Inferior parietal cortex (tissue), 1 donor: ENCODE results near the gene DDX54.
"Not testable (repeated sequence)": the region's sequence is repeated elsewhere in the genome, so short reads cannot be mapped to it uniquely, and the experiment has no call there.

Experiments used
- DNase-seq: peaks from one replicate; pipeline ENCODE4 v3.0.0-alpha.2; 2016; ENCODE audit errors: extremely low spot score

Gene DDX54

GRCh38 chr12:113142173-113142885 is 42.9 kb downstream of the DDX54 start:
- peak; percentile 90 for DNase-seq

DNA sequence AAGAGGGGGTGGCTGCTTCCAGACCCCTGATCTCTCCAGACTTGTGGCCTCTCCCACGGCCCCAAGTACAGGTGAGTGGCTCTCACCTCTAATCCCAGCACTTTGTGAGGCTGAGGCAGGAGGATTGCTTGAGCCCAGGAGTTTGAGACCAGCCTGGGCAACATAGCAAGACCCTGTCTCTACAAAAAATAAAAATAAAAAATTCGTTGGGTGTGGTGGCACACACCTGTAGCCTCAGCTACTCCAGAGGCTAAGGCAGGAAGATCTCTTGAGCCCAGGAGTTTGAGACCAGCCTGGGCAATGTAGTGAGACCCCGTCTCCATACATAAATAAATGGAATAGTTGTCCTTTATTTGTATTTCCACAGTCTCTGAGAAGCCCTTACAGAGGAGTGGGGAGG is 43.6 kb downstream of the DDX54 start:
- DNase-seq, result not testable (repeated sequence)

DNA sequence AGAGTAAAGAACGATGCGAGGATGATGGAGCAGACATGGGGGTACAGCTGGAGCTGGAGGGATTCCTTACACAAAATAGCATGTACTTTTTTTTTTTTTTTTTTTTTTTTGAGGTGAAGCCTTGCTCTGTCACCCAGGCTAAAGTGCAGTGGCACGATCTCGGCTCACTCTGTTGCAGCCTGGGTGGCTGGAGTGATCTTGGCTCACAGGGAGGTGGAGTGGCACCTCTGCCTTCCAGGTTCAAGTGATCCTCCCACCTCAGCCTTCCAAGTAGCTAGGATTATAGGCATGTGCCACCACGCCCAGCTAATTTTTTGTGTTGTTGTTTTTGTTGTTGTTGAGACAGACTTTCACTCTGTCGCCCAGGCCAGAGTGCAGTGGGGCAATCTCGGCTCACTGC is 44.6 kb downstream of the DDX54 start:
- no peak for DNase-seq

GRCh38 chr12:113138826-113139225 is 46.5 kb downstream of the DDX54 start:
- DNase-seq, result no peak

- DNase-seq, result no peak
Measured at GRCh38 chr12:113137861-113138783, 47.2 kb downstream of the DDX54 start.

- DNase-seq, result no peak
Measured at GRCh38 chr12:113136990-113137511, 48.2 kb downstream of the DDX54 start.

- peak; percentile 67 for DNase-seq
Measured at GRCh38 chr12:113136128-113136989, 48.9 kb downstream of the DDX54 start.

GRCh38 chr12:113135178-113136127 is 49.8 kb downstream of the DDX54 start, which contains the start of gene RASAL1:
TSS of gene RASAL1 (minus strand) at chr12:113135761. CDS start at chr12:113135462, 299 bp downstream.
- DNase-seq, result no peak

DNA sequence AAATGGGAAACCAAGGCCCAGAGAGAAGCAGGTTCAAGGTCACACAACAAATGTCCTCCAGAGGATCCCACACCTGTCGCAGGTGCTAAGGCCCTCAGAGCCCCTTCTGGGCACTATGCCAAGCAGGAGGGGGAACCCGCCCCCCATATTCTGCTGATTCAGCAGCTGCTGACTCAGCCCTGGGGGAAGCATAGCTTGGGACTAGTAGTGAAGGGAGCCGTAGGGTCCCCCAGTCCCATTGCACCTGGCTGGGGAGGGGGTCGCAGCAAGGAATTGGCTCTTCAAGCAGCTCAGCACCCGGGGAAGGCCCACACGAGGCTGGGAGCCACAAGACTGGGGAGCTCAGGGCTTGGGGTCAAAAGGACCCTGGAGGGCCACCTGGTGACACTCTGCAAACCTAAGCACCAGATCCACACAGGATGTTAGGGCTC is 50.7 kb downstream of the DDX54 start:
- no peak for DNase-seq

DNA sequence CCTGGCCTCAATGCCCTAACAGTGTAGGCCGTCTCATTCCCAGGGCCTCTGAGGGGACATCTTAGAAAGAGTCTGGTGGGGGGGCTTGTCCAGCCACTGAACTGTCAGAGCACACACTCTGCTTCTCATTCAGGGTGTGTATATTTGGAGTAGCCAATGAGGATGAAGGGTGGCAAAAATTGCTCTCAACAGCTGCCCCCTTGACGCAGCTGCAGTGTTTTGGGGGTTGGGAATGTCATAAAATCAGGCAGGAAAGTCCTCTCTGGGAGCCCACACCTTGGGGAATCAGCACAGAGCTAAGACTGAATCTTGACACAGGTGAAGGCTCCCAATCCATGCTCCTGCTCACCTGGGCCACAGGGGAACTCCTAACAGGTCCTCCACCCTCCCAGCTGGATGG is 51.2 kb downstream of the DDX54 start:
- no peak for DNase-seq

- DNase-seq, result no peak
Measured at GRCh38 chr12:113133666-113134065, 51.6 kb downstream of the DDX54 start.

GRCh38 chr12:113133036-113133435 is 52.2 kb downstream of the DDX54 start:
- DNase-seq, result no peak

DNA sequence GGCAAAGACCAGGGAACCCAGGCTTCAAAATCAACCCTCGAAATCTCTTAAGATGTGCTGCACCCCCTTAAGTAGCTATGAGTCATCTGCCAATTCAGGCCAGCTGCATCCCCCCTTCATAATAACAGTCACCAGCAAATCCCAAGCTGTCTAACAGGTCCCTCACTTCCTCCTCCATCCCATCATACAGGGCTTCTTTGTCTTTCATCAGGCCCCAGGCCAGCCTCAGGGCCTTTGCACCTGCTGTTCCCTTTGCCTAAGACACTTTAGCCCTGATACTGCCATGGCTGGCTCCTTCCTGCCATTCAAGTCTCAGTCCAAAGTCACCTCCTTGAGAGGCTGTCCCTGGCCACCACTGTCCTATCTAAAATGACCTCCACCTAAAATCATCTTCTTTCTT is 53.7 kb downstream of the DDX54 start:
- no peak for DNase-seq

DNA sequence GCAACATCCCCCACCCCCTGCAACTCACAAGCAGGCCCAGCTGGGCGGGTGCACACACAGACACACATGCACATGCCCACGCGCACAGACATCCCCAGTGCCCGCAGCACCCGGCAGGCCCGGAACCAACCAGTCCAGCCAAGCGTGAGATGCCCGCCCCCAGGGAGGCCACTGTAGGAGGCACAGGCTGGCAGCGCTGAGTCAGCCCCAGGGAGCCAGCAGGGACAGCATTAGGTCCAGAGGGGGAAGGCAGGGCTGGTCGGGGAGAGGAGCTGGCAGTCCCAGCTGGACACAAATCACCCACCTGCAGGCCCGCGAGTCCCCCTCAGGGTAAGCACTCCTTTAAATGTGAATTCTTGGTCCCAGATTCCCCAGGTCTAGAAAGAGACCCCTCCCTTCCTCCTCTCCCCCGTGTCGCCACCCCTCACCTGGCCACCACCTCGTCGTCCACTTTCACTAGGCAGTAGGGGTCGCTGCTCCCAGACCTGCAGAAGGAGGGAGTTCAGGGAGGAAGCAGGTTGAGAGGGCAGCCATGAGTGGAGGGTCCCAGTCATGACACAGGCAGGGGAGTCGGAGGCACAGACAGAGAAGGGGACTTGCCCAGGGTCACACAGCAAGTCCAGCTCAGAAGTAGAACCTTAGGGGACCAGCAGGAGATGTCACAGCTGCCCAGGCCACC is 54.7 kb downstream of the DDX54 start:
- DNase-seq, result no peak

DNA sequence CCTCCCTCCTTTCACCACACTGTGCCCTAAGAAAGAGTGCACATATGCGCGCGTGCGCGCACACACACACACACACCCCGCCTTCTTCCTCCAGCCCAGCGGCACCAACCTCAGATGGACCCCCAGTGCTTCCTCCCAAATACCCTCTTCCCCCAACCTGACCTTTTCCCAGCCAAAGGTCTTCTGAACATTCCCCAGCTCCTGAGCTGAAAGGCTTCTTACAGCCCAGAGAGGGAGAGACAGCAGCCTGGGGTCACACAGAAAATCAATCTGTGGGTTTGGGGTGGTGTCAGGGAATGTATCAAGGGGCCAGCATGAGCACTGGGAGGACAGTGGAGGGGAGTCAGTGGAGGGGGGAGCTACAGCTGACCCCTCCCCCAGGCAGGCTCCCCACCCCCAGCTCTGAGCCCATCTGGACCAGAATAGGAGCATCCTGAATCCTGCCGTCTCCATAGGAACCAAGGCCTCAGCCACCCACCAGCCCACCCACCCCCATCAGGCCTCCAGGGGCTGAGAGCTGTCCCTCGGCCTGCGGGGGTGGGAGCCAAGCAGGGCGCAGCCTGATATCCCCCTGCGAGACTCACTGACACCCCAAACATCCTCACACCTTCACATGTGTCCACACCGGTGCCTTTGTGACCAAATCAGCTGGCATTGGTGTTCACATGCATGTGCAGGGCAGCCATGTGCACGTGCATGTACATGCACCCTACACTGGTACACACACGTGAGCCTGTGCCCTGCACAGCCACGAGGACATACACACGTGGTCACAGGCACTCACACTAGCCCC is 55.4 kb downstream of the DDX54 start:
- no peak for DNase-seq

GRCh38 chr12:113128802-113129663 is 56.2 kb downstream of the DDX54 start:
- no peak for DNase-seq

GRCh38 chr12:113127791-113128199 is 57.5 kb downstream of the DDX54 start:
- DNase-seq, result no peak
